ENCODE results near the gene RNLS.

The RNLS gene

GRCh38 chr10:88553116-88553752 lies 29.9 kb downstream of the RNLS start:
- DNase-seq (ENCODE audit: low read depth), result peak; percentile 5

DNA sequence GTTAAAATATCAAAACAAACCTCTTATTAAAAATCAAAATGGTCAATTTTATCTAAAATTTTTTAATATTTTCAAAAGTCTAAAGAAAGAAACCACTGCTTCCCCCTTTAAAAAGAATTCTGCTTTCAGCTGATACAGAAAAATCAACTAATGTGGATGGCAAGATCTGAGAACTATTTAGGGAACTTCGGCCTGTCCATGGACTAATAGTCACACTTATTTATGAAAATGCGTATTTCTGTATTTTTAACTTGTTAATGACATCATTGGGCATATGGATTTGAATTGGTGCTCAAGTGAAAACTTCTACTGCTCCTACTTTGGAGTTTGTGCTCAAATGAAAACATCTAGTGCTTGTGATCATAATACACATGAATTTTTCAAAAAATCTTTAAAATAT lies 31.9 kb downstream of the RNLS start:
- no peak for DNase-seq (ENCODE audit: low read depth)

GRCh38 chr10:88546497-88546896 lies 36.6 kb downstream of the RNLS start:
- no peak for DNase-seq (ENCODE audit: low read depth)

DNA sequence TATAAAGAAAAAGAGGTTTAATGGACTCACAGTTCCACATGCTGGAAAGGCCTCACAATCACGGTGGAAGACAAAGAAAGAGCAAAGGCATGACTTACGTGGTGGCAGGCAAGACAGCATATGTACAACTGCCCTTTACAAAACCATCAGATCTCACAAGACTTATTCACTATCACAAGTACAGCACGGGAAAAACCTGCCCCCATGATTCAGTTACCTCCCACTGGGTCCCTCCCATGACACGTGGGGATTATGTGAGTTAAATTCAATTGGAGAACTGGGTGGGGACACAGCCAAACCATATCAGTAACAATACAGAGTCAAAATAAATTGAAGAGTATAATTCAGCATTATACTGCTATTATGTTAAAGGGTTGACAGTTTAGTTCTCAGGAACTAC lies 37.8 kb downstream of the RNLS start:
- no peak for DNase-seq (ENCODE audit: low read depth)

GRCh38 chr10:88544140-88544870 lies 38.8 kb downstream of the RNLS start:
- DNase-seq (ENCODE audit: low read depth), result no peak

GRCh38 chr10:88542522-88542921 lies 40.6 kb downstream of the RNLS start:
- no peak for DNase-seq (ENCODE audit: low read depth)

GRCh38 chr10:88541116-88541626 lies 41.9 kb downstream of the RNLS start:
- no peak for DNase-seq (ENCODE audit: low read depth)

- DNase-seq (ENCODE audit: low read depth), result no peak
Measured at GRCh38 chr10:88540351-88540750, 42.8 kb downstream of the RNLS start.

DNA sequence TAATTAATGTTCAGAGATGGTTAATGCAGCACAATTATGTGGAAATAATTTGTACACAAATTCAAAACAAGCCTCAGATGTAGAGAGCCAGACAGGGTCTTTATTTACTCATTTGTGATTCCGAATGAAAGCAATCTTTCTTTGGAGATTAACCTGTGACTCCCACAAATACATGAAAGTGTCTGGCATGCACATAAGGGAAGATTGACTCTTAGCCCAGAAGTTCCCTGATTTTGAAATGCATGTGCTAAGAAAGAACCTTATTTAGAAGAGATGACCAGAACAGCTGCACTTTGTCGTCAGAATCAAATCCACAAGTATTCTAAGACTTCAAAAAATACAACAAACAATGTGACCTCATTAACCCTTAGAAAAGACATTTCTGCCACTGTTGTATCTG lies 45.1 kb downstream of the RNLS start:
- DNase-seq (ENCODE audit: low read depth), result no peak

DNA sequence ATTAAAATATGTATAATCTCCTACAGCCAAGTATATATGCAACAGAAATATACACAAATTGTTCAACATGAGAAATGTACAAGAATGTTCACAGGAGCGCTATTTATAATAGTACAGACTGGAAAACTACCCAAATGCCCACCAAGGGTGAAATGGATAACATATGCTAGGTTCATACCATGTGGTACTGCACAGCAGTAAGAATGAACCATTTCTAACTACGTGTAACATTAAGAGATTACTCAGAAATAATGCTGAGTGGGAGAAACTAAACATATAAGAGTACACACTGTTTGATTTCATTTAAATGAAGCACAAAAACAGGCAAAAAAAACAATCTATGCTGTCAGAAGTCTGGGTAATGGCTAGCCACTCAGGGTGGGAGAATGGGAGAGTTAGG lies 45.8 kb downstream of the RNLS start:
- no peak for DNase-seq (ENCODE audit: low read depth)

GRCh38 chr10:88536437-88536836 lies 46.7 kb downstream of the RNLS start:
- DNase-seq (ENCODE audit: low read depth), result no peak

DNA sequence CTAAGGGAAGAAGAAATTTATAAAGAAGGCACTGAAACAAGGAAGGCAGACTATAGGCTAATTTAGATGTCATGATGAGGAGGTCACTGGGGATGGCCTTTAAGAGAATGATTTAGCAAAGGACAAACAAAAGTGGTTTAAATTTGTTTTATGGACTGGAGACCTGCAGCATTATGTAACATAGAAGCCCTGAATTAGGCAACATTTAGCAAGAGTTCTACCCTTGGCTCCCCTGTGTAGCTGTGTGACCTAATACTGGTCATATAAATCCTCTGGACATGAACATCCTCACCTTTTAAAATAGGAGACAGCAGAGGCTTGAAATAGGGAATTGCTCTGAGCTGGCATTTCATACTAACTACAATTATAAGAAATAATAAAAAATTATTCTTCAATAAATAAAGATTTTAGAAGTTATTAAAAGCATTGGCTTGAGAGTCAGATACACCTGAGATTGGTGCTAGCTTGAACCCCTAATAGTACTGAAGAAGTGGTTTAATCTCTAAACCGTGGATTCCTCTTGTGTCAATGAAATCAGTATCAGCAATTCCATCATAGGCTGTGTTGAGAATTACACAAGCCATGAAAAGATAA lies 48.9 kb downstream of the RNLS start:
- DNase-seq (ENCODE audit: low read depth), result no peak

GRCh38 chr10:88531392-88532052 lies 51.6 kb downstream of the RNLS start:
- DNase-seq (ENCODE audit: low read depth), result no peak

- no peak for DNase-seq (ENCODE audit: low read depth)
Measured at GRCh38 chr10:88530629-88531391, 52.3 kb downstream of the RNLS start.

GRCh38 chr10:88530093-88530492 lies 53.0 kb downstream of the RNLS start:
- no peak for DNase-seq (ENCODE audit: low read depth)

DNA sequence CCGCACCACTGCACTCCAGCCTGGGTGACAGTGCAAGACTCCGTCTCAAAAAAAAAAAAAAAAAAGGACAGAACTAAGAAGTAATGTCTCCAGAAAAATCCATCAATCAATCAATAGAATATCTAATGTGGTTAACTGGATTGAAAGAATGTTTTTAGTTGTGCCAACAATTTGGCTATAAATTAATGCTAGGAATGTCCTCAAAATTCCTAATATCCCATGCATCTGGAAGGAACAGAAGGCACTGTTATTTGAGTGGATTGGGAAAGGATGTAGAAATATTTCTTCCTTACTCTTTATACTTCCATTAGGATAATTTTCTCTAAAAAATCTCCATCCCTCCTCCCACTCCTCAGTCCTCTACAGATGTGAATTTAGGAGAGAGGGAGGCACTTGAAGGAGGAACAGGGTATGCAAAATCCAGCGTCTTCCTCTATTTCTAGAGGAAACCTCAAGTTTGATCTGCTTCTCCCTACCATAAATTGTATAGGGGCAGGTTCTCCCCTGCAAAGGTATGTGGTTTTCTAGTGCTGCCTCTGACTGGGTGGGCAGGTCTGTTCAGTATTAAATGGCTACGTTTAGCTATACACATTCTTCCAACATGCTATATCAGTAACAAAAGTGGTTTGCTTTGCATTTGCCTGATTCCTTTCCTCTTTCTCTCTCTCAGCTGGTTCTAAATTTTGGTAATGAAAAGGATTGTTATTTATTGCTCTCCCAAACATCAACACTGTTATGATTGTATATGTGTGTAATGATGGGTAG lies 54.1 kb downstream of the RNLS start:
- DNase-seq (ENCODE audit: low read depth), result no peak

GRCh38 chr10:88528201-88528600 lies 54.9 kb downstream of the RNLS start:
- DNase-seq (ENCODE audit: low read depth), result no peak

DNA sequence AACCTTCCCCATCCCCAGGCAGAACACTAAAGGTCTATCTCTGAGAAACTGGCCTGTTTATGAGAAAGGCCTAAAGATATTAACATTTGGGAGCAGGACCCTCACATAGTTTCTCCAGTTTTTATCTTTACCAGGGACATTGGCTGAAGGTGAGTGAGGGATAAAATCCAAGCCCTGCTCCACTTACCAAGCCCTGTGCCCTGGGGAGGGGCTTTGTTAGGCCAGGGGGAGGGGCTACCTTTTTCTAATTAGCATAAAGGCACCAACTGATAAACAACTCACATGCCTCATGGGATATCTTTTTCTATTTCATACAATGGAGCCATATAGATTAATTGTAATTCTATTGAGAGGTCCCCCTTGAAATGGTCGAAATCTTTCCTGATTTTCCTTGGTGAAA lies 55.9 kb downstream of the RNLS start:
- DNase-seq (ENCODE audit: low read depth), result no peak

- no peak for DNase-seq (ENCODE audit: low read depth)
Measured at GRCh38 chr10:88526501-88527105, 56.5 kb downstream of the RNLS start.

- DNase-seq (ENCODE audit: low read depth), result no peak
Measured at GRCh38 chr10:88525371-88526069, 57.6 kb downstream of the RNLS start.

Measured in T-helper 22 cell (primary cell).